ENCODE measurements around the gene WNT16.

Gene WNT16

DNA sequence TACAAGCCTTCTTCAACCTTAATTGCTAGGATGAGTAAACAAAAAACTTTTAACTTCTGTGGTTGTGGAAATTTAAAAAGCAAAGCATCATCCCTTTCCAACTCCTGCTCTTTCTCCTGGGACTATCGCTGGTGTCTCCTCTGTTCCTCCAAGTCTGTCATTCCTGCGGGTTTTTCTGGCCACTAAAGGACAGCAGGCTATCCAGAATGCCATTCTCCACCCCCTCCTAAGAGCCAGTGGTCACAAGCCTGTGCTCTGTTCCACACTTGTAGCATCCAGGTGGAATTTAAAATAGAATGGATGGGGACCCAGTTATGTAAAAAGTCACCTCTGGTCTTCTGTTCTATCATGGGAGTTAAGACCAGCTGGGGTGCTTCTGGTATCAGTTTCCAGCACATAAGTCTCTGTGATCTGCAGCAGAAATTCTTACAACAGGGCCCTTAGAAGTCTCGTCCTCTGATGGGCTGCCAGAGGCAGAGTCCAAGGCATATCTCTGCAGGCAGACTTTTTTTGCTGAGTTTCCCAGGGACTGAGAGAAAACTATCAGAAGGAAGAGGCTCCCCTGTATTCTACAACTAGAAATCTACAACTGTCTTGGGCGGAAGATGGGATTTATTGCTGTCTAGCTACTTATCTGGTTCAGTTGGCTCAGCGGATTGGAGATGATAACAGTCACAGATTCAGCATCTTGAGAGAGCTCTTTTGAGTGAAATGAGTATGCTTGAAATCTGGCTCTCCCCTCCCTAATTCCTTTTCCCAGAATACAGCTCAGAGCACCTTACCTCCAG, 5.1 kb upstream of the WNT16 start:
- no peaks in the 10 kb centered on the region for H3K36me3 ChIP-seq (ENCODE audit: insufficient read depth, low read length)
- no peaks in the 10 kb centered on the region for H3K9me3 ChIP-seq (ENCODE audit: control insufficient read depth, insufficient read depth, low read length)
- H3K9ac ChIP-seq (ENCODE audit: low read depth, low read length) = no peak overlapping the region
- H3K4me1 ChIP-seq (ENCODE audit: insufficient read depth, low read length) = no peaks in the 10 kb centered on the region

DNA sequence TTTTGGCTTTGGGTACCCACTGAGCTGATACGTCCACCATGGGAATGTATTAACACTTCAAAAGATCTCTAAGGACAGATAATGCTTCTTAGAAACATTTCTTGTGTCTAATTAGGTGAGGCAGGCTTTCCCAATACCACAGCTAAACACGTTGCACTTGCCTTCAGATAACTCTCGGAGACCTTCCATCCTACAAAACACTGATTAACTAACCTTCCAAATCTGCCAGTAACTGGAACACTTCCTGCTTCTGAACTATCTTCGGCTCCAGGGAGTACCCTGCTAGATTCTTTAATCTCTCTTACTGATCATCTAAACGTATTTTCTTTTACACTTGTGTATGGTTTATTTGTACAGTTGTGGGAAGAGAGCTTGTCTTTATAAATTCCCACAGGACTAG, 1.1 kb upstream of the WNT16 start:
- Histone ChIP-seq H3K36me3 (ENCODE audit: insufficient read depth, low read length) (no peaks in the 10 kb centered on the region), H3K9ac (ENCODE audit: low read depth, low read length) (no peak overlapping the region), H3K4me1 (ENCODE audit: insufficient read depth, low read length) (peaks cover 7% of the 10 kb centered on the region; the same call in 1 of the 2 replicates), H3K9me3 (ENCODE audit: control insufficient read depth, insufficient read depth, low read length) (no peaks in the 10 kb centered on the region)

- peak overlapping the region; percentile 70; the same call in 1 of the 2 replicates for H3K9ac ChIP-seq (ENCODE audit: low read depth, low read length)
- no peaks in the 10 kb centered on the region for H3K9me3 ChIP-seq (ENCODE audit: control insufficient read depth, insufficient read depth, low read length)
- no peaks in the 10 kb centered on the region for H3K36me3 ChIP-seq (ENCODE audit: insufficient read depth, low read length)
- H3K4me1 ChIP-seq (ENCODE audit: insufficient read depth, low read length) = peaks cover 7% of the 10 kb centered on the region; the same call in 1 of the 2 replicates
Observed at GRCh38 chr7:121329191-121330052, 622 bp downstream of the WNT16 start.

GRCh38 chr7:121330053-121330833, 1.4 kb downstream of the WNT16 start:
- Histone ChIP-seq H3K36me3 (ENCODE audit: insufficient read depth, low read length) (no peaks in the 10 kb centered on the region), H3K4me1 (ENCODE audit: insufficient read depth, low read length) (peaks cover 7% of the 10 kb centered on the region; the same call in 1 of the 2 replicates), H3K9ac (ENCODE audit: low read depth, low read length) (peak overlapping the region; percentile 70), H3K9me3 (ENCODE audit: control insufficient read depth, insufficient read depth, low read length) (no peaks in the 10 kb centered on the region)

DNA sequence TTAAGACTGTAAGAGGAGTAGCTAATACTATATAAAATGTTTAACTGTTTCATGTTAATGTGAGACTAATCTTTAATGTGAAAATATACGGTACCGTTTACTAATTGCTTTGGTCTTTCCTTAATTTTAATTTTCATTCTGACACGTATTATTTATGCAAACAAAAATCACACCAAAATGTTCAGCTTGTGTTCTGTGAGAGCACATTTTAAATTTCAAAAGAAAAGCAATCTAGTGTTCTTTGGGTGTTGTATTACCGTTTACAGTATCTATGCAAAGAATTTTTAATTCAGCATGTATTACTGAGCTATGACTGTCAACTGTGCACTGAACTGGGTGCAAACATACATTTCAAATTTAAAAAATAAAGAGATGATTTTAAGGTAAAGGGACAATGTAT, 2.2 kb downstream of the WNT16 start:
- Histone ChIP-seq H3K4me1 (ENCODE audit: insufficient read depth, low read length) (peaks cover 7% of the 10 kb centered on the region; the same call in 1 of the 2 replicates), H3K9me3 (ENCODE audit: control insufficient read depth, insufficient read depth, low read length) (no peaks in the 10 kb centered on the region), H3K36me3 (ENCODE audit: insufficient read depth, low read length) (no peaks in the 10 kb centered on the region), H3K9ac (ENCODE audit: low read depth, low read length) (no peak overlapping the region)

- peaks cover 7% of the 10 kb centered on the region; the same call in 1 of the 2 replicates for H3K4me1 ChIP-seq (ENCODE audit: insufficient read depth, low read length)
- H3K36me3 ChIP-seq (ENCODE audit: insufficient read depth, low read length) = no peaks in the 10 kb centered on the region
- H3K9me3 ChIP-seq (ENCODE audit: control insufficient read depth, insufficient read depth, low read length) = no peaks in the 10 kb centered on the region
- no peak overlapping the region; the same call in 1 of the 2 replicates for H3K9ac ChIP-seq (ENCODE audit: low read depth, low read length)
Observed at GRCh38 chr7:121331574-121331973, 2.8 kb downstream of the WNT16 start.

- Histone ChIP-seq H3K36me3 (ENCODE audit: insufficient read depth, low read length) (no peaks in the 10 kb centered on the region), H3K4me1 (ENCODE audit: insufficient read depth, low read length) (peaks cover 7% of the 10 kb centered on the region; the same call in 1 of the 2 replicates), H3K9me3 (ENCODE audit: control insufficient read depth, insufficient read depth, low read length) (no peaks in the 10 kb centered on the region), H3K9ac (ENCODE audit: low read depth, low read length) (no peak overlapping the region)
Observed at GRCh38 chr7:121334376-121334775, 5.6 kb downstream of the WNT16 start.

GRCh38 chr7:121334875-121335648, 6.3 kb downstream of the WNT16 start:
- no peaks in the 10 kb centered on the region for H3K36me3 ChIP-seq (ENCODE audit: insufficient read depth, low read length)
- no peaks in the 10 kb centered on the region for H3K9me3 ChIP-seq (ENCODE audit: control insufficient read depth, insufficient read depth, low read length)
- no peak overlapping the region for H3K9ac ChIP-seq (ENCODE audit: low read depth, low read length)
- peaks cover 7% of the 10 kb centered on the region; the same call in 1 of the 2 replicates for H3K4me1 ChIP-seq (ENCODE audit: insufficient read depth, low read length)

- Histone ChIP-seq H3K4me1 (ENCODE audit: insufficient read depth, low read length) (0 out of 2 replicates have a peak, but pooled peaks cover under 1% of the 10 kb centered on the region), H3K36me3 (ENCODE audit: insufficient read depth, low read length) (no peaks in the 10 kb centered on the region), H3K9me3 (ENCODE audit: control insufficient read depth, insufficient read depth, low read length) (no peaks in the 10 kb centered on the region), H3K9ac (ENCODE audit: low read depth, low read length) (no peak overlapping the region)
Observed at GRCh38 chr7:121336579-121336978, 7.8 kb downstream of the WNT16 start.

GRCh38 chr7:121337398-121337797, 8.6 kb downstream of the WNT16 start:
- no peak overlapping the region for H3K9ac ChIP-seq (ENCODE audit: low read depth, low read length)
- no peaks in the 10 kb centered on the region for H3K36me3 ChIP-seq (ENCODE audit: insufficient read depth, low read length)
- no peaks in the 10 kb centered on the region for H3K9me3 ChIP-seq (ENCODE audit: control insufficient read depth, insufficient read depth, low read length)
- H3K4me1 ChIP-seq (ENCODE audit: insufficient read depth, low read length) = no peaks in the 10 kb centered on the region

DNA sequence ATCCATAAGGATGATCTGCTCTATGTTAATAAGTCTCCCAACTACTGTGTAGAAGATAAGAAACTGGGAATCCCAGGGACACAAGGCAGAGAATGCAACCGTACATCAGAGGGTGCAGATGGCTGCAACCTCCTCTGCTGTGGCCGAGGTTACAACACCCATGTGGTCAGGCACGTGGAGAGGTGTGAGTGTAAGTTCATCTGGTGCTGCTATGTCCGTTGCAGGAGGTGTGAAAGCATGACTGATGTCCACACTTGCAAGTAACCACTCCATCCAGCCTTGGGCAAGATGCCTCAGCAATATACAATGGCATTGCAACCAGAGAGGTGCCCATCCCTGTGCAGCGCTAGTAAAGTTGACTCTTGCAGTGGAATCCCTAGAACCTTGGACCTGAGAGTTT, 10.3 kb downstream of the WNT16 start:
- Histone ChIP-seq H3K36me3 (ENCODE audit: insufficient read depth, low read length) (no peaks in the 10 kb centered on the region), H3K9ac (ENCODE audit: low read depth, low read length) (no peak overlapping the region), H3K4me1 (ENCODE audit: insufficient read depth, low read length) (no peaks in the 10 kb centered on the region), H3K9me3 (ENCODE audit: control insufficient read depth, insufficient read depth, low read length) (no peaks in the 10 kb centered on the region)

- Histone ChIP-seq H3K9ac (ENCODE audit: low read depth, low read length) (no peak overlapping the region), H3K9me3 (ENCODE audit: control insufficient read depth, insufficient read depth, low read length) (no peaks in the 10 kb centered on the region), H3K4me1 (ENCODE audit: insufficient read depth, low read length) (no peaks in the 10 kb centered on the region), H3K36me3 (ENCODE audit: insufficient read depth, low read length) (peaks cover 2% of the 10 kb centered on the region; the same call in 1 of the 2 replicates)
Observed at GRCh38 chr7:121341933-121342332, 13.1 kb downstream of the WNT16 start.

DNA sequence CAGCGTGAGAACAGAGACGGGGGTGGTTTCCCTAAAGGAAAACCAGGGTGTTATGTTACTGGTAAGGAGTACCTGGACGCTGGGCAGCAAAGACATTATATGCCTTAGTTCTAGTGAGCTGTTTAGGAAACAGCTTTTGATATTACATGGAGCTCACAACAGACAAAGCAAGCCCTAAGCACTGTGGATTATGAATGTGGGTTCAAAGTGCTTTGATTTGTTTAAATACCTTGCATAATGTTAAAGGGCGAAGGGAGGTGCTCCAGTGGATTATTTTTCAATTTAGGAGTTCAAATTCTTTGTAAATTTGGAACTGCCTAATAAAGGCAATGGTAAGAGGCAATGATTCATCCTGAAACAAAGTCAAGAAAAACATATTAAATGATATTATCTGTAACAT, 13.8 kb downstream of the WNT16 start:
- H3K9ac ChIP-seq (ENCODE audit: low read depth, low read length) = no peak overlapping the region
- no peaks in the 10 kb centered on the region for H3K4me1 ChIP-seq (ENCODE audit: insufficient read depth, low read length)

More for the DNA sequence above, 13.8 kb downstream of the WNT16 start:
- Histone ChIP-seq H3K36me3 (ENCODE audit: insufficient read depth, low read length) (peaks cover 2% of the 10 kb centered on the region; the same call in 1 of the 2 replicates), H3K9me3 (ENCODE audit: control insufficient read depth, insufficient read depth, low read length) (no peaks in the 10 kb centered on the region)

Data from ES-I3 (cell line).